ENCODE data around the gene ADCY3.
"Not testable (repeated sequence)": the region's sequence is repeated elsewhere in the genome, so short reads cannot be mapped to it uniquely, and the experiment has no call there.

Gene ADCY3

GRCh38 chr2:24842081-24843050 is 77.7 kb downstream of the ADCY3 start:
- no peak for DNase-seq

- DNase-seq: no peak
Measured at GRCh38 chr2:24840962-24841945, 78.8 kb downstream of the ADCY3 start.

- no peak for DNase-seq
Measured at GRCh38 chr2:24840164-24840869, 79.7 kb downstream of the ADCY3 start.

- DNase-seq: no peak
Measured at GRCh38 chr2:24839729-24840128, 80.3 kb downstream of the ADCY3 start.

- DNase-seq: no peak
Measured at GRCh38 chr2:24838541-24838940, 81.5 kb downstream of the ADCY3 start.

GRCh38 chr2:24837996-24838513 is 82.0 kb downstream of the ADCY3 start:
- DNase-seq: no peak

GRCh38 chr2:24836706-24837105 is 83.3 kb downstream of the ADCY3 start:
- DNase-seq: no peak

GRCh38 chr2:24836206-24836605 is 83.8 kb downstream of the ADCY3 start:
- no peak for DNase-seq

GRCh38 chr2:24835411-24835810 is 84.6 kb downstream of the ADCY3 start:
- DNase-seq: not testable (repeated sequence)

- DNase-seq: no peak
Measured at GRCh38 chr2:24834733-24835395, 85.2 kb downstream of the ADCY3 start.

- DNase-seq: no peak
Measured at GRCh38 chr2:24833821-24834732, 86.0 kb downstream of the ADCY3 start.

- no peak for DNase-seq
Measured at GRCh38 chr2:24832931-24833701, 86.9 kb downstream of the ADCY3 start.

GRCh38 chr2:24832521-24832920 is 87.5 kb downstream of the ADCY3 start:
- DNase-seq: no peak

- DNase-seq: no peak
Measured at GRCh38 chr2:24832073-24832461, 88.0 kb downstream of the ADCY3 start.

- no peak for DNase-seq
Measured at GRCh38 chr2:24831221-24832072, 88.6 kb downstream of the ADCY3 start.

- no peak for DNase-seq
Measured at GRCh38 chr2:24830786-24831185, 89.3 kb downstream of the ADCY3 start.

GRCh38 chr2:24830351-24830750 is 89.7 kb downstream of the ADCY3 start:
- no peak for DNase-seq

GRCh38 chr2:24828238-24828996 is 91.6 kb downstream of the ADCY3 start:
- DNase-seq: no peak

Data from MV-4-11 (cell line).